A172 (cell line): ENCODE results near the gene LCN10. TPM values are rescaled to one million over a fixed set of nuclear protein-coding genes. Genes with fewer than 3 reads are reported as not detected.

ENCODE experiments used
- DNase-seq: peaks from one replicate; pipeline ENCODE4 v3.0.0-alpha.2; 2015; ENCODE audit warnings: low spot score
- total RNA-seq: library from RNA; depleted of rRNA; stranded (reverse); fragments of >200 nt; shearing (Covaris generic); gene quantifications from 2 replicates; pipeline ENCODE4 v1.2.3, GENCODE V29; 2014

The LCN10 gene
- total RNA-seq, 1 experiment from 2014 or later = not detected

DNA sequence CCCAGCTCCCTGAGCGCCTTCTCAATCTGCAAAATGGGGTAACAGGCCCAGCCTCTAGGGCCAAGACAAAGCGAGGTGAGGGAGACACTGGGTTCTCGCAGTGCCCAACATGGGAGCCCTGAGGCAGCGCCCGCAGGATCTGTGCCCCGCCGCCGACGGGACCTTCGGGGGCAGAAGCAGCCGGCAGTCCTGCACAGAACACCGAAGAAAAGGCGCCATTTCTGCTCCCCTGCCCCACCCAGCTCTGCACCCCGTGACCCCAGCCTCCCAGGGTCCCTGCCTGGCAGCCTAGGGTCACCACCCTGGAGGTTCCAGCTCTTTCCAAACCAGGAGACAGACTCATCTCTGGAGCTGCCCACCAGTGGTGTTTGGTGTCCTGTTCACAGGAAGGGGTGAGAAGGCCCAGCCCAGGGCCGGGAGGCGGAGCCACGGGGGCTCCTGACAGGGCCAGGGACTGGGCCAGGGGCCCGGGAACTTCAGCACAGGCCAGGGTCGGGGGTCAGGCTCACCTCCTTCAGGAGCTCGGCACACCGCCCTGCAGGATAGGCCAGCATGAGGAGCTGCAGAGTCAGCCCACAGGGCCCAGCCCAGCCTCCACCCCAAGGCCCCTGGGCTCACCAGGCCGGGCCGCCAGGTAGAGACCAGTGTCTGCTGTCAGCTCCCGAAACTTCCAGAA lies 12.0 kb upstream of the LCN10 start:
- DNase-seq = no peak

DNA sequence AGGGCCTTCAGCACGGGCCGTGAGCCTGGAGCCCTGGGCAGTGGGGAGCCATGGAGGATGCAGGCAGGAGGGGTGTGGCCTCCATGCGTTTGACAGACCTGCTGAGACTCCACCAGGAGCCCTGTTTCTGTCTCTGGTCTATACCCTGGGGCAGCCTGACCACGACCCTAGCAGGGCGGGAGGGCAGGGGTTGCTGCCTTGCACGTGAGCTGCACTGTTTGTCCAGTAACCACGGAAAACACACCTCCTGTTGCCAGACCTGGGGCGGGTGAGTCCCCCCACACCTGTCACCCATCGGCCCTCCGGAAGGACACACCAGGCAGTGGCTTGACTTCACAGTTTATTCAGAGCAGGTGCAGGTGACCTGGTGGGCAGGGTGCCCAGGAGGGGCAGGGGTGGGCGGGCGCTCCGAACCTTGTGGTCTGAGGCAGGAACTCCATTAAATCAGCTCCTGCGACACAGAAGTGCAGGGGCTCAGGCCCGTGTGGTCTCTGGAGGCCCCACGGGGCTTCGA lies 11.4 kb upstream of the LCN10 start:
- DNase-seq = no peak

DNA sequence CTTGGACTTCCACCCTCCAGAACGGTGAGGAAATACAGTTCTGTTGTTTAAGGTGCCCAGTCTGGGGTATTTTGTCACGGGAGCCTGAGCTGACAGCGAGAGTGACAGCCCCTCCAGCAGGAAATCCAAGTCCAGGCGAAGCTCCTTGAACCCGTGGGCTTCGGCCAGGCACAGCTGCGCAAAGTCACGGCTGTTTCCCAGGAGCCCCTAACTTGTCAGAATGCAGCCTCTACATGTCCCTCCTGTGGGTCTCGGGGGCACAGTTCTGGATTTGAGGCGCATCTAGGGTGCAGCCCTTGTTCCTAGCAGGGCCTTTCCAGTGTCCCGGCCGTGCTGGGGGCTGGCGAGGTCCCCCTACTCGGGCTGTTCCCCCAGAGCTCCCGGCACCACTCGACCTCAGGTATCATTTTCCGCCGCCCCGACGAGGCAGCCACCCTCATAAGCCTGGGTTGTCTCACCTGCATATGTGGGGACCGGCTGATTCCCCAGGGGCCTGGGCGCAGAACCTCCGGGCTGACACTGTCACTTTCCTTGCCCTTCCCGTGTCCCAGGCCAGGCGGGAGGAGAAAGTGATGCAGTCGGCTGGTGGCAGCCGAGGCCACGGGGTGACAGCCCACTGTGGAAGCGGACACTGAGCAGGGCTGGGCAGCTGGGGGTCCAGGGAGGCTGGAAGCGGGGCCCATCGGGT lies 10.8 kb upstream of the LCN10 start:
- DNase-seq = no peak

DNA sequence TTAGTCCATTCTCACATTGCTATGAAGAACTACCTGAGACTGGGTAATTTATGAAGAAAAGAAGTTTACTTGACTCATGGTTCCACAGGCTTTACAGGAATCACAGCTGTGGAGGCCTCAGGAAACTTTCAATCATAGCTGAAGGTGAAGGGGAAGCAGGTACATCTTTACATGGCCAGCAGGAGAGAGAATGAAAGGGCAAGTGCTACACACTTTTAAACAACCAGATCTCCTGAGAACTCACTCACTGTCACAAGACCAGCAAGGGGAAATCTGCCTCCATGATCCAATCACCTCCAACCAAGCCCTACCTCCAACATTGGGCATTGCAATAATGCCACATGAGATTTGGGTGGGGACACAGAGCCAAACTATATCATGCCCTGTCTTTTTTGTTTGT lies 9.1 kb upstream of the LCN10 start:
- no peak for DNase-seq

DNA sequence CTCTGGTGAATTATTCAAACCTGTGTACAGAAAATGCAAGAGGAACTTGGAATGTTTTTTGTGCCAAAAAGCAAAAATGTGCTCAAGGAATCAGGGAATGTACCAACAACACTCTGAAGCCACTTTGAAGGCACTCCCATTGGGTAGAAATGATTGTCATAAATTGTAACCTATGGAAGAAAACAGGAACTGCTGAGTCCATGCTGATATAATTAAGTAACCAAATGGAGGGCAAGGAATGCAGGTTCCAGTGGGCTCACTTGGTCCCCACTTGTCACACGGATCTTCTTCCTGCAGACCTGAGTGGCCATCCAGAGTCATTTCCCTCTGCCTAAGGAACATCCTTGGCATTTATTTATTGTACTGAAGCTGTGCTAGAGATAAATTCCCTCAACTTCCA lies 8.5 kb upstream of the LCN10 start:
- DNase-seq = no peak

DNA sequence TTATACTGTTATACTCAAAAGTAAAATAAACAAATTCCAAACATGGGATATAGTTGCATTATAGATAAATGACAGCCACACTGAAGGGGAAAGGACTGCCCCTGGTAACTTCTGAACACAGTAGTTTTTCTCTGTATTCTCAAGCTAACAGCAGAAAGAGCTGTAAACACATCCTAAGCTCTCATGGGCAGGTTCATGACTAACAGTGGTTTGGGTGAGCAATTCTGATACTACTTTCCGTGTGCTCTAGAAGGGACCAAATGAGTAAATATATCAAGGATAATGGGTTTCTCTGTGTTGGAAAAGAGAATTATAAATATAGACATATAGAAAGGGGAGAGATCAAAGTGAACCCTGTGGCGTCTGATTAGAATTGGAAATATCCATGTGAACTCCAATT lies 7.8 kb upstream of the LCN10 start:
- no peak for DNase-seq

DNA sequence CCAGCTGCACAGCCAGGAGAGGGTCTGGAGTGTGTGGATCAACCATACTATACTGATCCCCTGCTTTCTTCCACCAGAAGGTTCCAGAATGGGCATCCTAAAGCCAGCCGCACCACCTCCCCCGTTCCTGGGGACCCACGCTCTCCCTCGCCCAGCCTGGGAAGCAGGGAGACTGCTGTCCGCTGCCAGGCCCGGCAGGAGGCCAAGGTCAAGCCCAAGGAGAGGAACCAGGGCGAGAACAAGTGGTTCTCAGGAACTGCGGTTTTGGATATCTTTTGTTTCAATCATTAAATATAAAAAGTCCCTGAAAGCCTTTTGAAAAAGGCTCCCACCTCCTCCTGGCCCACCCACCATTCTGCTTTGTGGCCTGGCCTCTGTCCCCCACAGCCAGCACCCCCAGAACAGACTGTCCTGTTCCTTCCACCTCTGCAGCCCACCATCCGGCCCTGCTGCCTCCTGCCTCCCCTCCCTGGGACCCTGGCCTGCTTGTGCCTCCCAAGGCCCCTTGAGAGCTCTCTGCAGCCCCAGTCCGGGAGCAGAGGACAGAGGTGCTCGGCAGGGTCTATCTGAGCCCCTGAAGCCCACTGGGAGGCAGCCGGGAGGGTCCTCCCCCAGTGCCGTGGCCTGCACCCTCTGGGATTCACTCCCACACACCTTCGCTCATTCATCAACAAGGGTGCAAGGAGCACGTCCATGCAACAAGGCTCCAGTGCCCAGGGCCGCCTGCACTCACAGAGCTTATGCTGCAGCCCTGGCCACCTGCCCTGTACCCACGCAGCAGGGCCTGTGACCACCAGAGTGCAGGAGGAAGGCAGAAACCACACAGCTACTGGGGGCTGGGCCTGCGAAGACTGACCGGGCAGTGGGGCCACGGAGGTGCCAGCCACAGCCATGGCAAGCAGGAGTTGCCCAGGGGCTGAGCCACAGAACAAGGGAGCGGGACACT lies 6.2 kb upstream of the LCN10 start:
- DNase-seq = no peak

DNA sequence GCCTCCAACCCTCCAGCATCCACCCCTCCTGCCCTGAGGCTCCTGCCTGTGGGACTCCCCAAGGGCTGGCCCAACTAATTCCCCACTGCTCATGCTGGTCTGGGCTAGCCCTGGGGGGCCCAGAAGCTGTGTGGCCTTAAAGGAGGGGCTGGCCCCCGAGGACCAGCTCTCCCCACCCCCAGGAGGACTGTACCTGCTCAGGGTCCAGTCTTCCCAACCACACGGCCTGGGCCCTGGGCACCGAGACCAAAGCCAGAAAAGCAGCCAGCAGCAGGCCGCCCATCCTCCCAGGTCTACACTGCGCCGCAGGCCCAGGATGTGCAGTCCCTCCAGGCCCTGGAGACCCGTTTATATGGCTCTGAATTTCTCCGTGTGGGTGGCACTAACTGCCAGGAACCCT lies 5.5 kb upstream of the LCN10 start, which contains the start of gene LCN6:
Gene LCN6 (minus strand): TSS at position 325 of the 400 bp plus-strand sequence. CDS start 42 bp downstream, at position 283.
- DNase-seq = no peak

DNA sequence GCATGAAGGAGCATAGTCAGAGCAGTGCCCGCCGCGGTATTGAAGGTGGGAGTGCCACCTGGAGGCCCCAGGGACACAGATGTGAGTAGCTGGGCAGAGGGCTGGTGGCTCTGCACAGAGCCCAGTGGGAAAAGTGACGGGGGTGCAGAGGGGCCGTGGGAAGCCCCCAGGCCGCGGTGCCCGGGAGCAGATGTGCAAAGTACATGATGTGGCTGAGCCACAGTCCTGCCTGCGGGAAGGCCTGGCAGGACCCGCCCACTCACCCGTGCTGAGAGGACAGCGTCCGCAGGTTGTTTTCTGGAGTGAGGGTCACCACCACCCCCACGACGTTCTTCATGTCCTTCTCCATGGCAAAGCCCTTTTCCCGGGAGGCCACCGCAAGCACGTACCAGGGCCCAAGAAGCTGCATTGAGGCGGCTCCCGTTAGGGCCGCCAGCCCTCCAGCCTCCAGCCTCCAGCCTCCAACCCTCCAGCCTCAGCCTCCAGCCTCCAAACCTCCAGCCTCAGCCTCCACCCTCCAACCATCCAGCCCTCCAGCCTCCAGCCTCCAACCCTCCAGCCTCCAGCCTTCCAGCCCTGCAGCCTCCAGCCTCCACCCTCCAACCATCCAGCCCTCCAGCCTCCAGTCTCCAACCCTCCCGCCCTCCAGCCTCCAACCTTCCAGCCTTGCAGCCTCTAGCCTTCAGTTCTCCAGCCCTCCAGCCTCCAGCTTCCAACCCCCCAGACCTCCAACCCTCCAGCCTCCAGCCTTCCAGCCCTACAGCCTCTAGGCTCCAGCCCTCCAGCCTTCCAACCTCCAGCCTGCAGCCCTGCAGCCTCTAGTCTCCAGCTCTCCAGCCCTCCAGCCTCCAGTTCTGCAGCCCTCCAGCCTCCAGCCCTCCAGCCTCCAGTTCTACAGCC lies 4.7 kb upstream of the LCN10 start:
- DNase-seq = no peak

DNA sequence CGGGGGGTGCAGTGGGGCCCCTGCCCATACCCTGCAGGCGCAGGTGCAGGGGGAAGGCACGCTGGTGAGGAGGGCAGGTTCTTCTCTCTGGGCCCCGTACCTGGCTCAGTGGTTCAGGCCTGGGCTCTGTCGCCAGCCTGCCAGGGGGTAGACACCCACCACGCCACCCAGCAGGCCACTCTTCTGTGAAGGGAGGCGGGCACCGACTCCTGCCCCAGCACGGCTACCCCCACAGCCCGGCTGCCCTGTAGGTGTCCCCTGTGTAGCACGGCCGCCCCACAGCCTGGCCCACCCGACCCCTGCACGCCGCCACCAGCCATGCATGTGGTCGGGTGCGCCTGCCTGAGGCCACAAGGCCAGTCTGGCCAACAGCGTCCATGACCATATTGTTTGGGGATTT lies 3.9 kb upstream of the LCN10 start:
- no peak for DNase-seq

DNA sequence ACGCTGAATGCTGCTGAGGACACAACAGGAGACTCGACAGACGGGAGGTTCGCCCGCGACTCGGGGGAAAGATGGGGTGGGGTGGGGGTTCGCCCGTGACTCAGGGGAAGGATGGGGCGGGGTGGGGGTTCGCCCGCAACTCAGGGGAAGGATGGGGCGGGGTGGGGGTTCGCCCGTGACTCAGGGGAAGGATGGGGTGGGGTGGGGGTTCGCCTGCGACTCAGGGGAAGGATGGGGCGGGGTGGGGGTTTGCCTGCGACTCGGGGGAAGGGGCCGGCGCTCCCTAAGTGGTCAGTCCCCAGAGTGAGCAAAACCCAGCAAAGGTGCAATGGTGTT lies 3.4 kb upstream of the LCN10 start:
- no peak for DNase-seq

DNA sequence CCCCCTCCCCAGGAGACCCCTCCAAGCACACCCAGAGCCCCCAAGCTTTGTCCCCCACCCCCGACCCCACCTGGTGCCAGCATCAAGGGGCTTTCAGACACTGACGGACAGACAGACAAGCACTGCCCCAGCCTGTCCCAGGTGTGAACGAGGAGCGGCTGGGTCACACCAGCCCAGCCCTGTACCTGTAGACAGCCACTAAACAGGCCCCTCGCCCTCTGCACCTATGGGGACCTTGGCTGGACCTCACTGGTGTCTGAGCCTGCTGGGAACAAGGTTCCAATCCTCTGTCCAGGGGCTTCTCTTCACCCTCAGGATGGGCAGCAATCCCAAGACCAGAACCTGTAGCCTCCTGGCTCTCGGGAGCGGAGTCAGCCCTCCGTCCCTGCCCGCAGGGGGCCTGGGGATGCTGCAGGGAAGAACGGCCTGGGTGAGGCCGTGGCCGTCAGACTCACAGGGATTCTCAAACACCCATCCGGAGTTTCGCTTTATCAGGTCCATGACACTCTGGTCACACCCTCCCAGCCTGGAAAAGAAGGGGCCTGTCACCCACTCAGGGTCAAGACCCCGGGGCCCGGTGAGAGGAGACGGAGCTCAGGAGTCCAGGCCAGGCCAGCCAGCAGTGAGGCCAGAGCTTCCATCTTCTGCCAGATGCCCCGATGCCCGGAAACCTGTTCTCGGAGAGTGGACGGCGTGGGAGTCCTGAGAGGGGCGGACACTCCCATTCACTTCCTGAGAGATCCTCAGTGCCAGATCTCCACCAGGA lies 2.8 kb upstream of the LCN10 start:
- no peak for DNase-seq

DNA sequence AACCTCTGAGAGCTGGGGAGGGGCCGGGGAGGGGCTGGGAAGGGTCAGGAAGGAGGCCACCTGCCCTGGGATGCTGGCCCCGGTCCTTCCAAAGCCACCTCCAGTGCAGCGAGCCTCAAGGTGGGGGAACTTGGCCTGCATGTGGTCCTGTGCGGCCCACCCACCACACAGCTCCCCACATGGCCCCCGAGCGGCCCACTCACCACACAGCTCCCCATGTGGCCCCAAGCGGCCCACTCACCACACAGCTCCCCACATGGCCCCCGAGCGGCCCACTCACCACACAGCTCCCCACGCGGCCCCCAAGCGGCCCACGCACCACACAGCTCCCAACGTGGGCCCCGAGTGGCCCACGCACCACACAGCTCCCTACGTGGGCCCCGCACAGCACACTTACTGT lies 2.0 kb upstream of the LCN10 start:
- DNase-seq = no peak

DNA sequence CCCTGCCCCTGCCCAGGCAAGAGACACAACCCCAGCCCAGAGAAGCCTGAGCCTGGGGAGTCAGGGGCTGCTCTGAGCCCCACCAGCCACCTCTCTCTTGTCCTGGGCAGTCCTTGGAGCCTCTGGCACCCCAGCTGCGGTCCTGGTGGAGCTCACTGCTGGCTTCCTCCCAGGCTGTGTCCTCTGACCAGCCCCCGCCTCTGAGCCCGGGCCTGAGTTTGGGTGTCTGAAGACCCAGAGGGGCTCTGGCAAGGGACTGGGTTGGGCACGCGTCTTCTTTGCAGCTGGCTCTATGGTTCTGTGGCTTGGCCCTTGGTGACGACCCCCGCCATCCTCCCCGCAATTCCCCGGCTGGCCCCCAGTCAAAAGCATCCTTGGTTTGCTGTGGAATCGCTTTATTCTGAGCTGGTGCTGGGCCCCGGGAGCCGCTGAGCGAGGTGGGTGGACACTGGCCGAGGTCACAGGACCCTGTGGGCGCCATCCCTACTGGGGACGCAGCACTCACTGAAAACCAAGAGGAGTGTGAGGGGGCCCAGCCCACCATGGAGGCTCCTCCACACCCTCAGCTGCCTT lies 985 bp upstream of the LCN10 start:
- no peak for DNase-seq

DNA sequence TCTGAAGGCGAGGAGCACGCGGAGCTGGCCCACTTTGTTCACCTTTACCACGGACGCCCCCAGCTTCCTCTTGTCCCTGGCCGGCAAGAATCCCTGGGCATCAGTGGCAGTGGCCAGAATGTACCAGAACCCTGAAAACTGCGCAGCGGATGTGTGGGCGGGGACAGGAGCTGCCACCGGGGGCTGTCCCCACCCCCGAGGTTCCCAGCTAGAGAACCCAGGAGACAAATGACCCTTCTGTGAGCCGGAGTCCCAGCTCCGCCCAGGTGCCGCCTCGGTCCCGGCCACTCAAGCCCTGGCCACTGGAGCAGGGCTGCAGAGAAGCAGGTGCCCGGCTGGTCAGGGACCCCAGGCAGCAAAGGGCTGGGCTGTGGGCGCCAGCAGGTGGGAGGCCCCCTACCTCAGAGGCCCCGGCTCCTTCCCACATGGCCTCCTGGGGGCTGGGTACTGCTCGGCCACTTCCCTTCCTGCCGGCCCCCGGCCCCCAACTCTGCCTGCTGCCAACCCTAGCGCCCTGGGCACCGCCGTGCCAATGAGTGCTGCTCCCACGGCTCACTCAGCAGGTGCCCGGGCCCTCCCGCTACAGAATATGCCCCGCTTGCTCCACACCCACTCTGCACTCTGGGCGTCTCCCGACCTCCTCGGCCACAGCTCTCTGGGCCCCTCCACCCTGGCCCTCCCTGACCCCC lies 713 bp downstream of the LCN10 start:
- no peak for DNase-seq

DNA sequence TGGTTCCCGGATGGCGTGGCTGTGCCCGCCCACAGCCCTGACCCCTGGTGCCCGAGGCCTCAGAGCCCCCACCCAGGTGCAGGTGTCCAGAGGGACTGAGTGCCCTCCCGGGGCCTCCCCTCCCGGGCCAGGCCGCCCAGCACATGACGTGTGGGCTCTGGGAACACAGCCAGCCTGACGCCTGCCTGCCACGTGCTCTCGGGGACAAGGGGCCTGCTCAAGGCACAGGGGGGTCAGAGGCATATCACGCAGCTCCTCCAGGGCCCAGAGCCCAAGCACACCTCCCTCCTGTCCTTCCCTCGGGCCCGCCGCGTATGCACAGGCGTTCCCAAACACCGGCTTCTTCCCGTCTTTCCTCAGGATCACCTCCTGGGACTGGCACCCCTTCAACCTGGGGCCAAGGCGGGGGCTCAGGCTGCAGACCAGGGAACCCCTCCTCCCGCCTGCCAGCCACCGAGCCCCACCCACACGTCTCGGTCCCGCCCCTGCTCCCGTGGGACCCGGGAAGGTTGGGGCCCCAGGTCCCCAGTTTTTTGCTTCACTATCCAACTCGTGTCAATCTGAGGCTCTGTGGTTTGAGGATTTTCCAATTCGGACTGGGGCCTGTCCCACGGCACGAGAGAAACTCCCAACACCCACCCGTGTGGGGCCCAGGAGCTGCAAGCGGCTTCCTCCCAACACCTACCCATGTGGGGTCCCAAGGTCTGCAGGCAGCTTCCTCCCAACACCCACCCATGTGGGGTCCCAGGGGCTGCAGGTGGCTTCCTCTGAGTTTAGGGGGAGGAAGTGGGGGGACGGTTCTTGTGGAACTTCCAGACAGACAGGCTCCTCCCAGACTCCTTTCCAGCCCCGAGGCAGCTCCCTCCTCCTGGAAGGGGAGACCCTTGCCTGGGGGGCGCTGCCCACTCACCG lies 1.5 kb downstream of the LCN10 start:
- DNase-seq = no peak

DNA sequence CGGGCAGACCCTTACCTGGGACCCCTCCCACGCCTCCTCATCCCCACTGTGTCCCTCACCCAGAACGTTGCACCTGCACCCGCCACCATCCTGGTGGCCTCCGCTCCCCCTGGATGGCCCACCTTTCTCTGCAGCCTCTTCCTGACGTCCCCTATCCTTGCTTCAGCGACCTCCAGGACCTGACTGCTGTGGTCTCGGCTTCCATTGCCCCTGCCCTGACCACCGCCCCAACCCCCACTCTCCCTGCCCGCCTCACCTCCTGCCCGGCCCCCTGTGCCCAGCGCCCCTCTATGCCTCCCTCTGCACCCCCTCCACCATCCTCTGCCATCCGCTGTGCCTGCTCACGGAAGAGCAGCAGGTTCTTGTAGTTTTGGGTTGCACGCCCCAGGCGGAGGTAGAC lies 2.2 kb downstream of the LCN10 start:
- DNase-seq = no peak

DNA sequence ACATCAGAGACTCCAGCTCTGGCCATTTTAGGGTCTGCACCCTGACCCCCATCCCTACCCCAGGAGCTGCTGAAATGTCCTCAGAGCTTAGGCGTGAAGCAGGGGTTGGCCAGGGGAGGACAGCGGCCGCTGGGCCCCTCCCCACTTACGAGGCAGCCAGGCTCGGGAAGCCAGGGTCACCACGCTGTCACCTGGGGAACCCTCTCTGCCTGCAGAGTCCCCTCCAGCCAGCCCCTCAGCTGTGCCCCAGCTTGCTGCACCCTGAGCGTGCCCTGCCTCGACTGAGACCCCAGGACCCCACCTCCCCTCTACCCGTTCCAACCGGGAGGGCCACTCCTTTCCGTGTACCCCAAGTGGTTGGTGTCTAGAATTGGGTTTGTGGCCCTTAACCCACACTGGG lies 2.7 kb downstream of the LCN10 start:
- DNase-seq = no peak

DNA sequence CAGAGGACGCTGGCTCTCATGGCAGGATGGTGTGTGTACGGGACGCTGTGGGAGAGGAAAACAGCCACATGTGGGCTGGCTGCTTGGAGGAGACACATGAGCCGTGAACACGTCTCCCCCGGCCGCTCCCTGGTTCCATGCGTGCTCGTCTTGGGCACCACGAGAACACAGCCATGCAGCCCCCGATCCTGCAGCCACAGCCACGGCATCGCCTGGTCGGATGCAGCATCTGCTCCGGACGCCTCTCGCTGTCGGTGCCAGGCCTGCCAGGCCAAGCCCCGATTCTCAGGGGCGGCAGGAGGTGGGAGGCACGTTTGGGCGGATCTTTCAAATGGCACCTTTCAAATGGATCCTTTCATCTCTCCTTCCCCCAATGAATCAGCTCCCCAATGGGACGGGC lies 3.2 kb downstream of the LCN10 start:
- DNase-seq = no peak
